Tibial artery (tissue), 4 donors: ENCODE results near the gene UBAP1L.
A peak's percentile ranks its signal among the peaks of the same experiment; 100 is the strongest.
"Not testable (repeated sequence)": the region's sequence is repeated elsewhere in the genome, so short reads cannot be mapped to it uniquely, and the experiment has no call there.

Experiments used
- DNase-seq, 2 donors: peaks; one replicate each; pipeline ENCODE4 v3.0.0-alpha.2; 2019
- H3K27ac ChIP-seq, 2 donors: fragments of 200-600 bp; sonication (generic) in 1 of 2; 1 replicate in 1 of 2; 2 replicates in 1 of 2; pipeline ENCODE4 v1.5.1; 2018 to 2019; ENCODE audit warnings: mild to moderate bottlenecking in 1 of 2
- H3K27me3 ChIP-seq, 2 donors: fragments of 200-600 bp; sonication (generic) in 1 of 2; one replicate each; pipeline versions ENCODE4 v1.5.1 to v1.6.0; 2016 to 2019
- H3K36me3 ChIP-seq, 3 donors: fragments of 200-600 bp; sonication (generic) in 2 of 3; one replicate each; pipeline ENCODE4 v1.5.1; 2016 to 2019; ENCODE audit warnings: mild to moderate bottlenecking in 2 of 3
- H3K4me1 ChIP-seq, 4 donors: fragments of 200-600 bp; sonication (generic) in 2 of 4; 1 replicate in 3 of 4; 2 replicates in 1 of 4; pipeline ENCODE4 v1.5.1; 2016 to 2019
- H3K4me3 ChIP-seq, 2 donors: fragments of 200-600 bp; sonication (generic) in 1 of 2; 1 replicate in 1 of 2; 2 replicates in 1 of 2; pipeline ENCODE4 v1.5.1; 2018 to 2019; ENCODE audit warnings: mild to moderate bottlenecking in 2 of 2
- H3K9me3 ChIP-seq, 3 donors: fragments of 200-600 bp; sonication (generic) in 1 of 3; one replicate each; pipeline ENCODE4 v1.5.1; 2016 to 2019
- intact Hi-C: fragments of 100-400 bp; cut with DNase I; formaldehyde crosslinking; loops from one replicate; pipeline ENCODE4 v1.15.0; 2023; ENCODE audit warnings: low total_unique reads
- TF ChIP-seq, protein P1 (sequence below), 2 experiments: fragments of 200-600 bp in 1 of 2; fragments of 450-650 bp in 1 of 2; IDR thresholded peaks; one replicate each; pipeline ENCODE4 v1.5.1; 2017 to 2019; ENCODE audit warnings: antibody characterized with exemption in 2 of 2, mild to moderate bottlenecking in 1 of 2, moderate library complexity in 1 of 2

The UBAP1L gene

DNA sequence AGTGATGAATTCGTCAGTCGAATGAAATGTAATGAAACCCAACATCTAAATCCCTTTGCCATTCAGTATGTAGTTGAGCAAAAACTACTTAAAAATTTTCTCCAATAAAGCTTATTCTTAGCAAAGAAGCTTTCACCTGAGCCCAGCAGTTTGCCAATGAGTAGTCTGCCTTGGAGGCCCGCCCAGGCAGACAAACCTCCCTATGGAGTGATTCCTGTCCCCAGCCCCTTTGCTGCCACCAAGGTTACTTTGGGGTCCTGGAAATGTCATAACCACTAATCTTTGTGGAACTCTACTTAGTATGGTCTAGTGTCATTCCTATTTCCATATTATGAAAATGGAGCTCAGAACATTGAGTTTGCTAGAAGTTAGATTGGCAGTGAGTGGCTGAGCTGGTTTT lies 12.1 kb downstream of the UBAP1L start:
- H3K4me1 ChIP-seq: peaks cover 0 to 18% (median 8%) of the 10 kb centered on the region in 4 donors
- no peak overlapping the region for H3K27ac ChIP-seq
- H3K27me3 ChIP-seq: no peaks in the 10 kb centered on the region
- intact Hi-C loops: loop anchor here (2.0 kb wide), 1 partner anchor 70 kb away; no protein-coding TSS in a partner anchor
- no peak for DNase-seq
- peaks cover 33 to 63% (median 52%) of the 10 kb centered on the region in 3 donors for H3K36me3 ChIP-seq
- H3K9me3 ChIP-seq: no peaks in the 10 kb centered on the region
- no peak overlapping the region for H3K4me3 ChIP-seq
- TF ChIP-seq, protein P1, sequence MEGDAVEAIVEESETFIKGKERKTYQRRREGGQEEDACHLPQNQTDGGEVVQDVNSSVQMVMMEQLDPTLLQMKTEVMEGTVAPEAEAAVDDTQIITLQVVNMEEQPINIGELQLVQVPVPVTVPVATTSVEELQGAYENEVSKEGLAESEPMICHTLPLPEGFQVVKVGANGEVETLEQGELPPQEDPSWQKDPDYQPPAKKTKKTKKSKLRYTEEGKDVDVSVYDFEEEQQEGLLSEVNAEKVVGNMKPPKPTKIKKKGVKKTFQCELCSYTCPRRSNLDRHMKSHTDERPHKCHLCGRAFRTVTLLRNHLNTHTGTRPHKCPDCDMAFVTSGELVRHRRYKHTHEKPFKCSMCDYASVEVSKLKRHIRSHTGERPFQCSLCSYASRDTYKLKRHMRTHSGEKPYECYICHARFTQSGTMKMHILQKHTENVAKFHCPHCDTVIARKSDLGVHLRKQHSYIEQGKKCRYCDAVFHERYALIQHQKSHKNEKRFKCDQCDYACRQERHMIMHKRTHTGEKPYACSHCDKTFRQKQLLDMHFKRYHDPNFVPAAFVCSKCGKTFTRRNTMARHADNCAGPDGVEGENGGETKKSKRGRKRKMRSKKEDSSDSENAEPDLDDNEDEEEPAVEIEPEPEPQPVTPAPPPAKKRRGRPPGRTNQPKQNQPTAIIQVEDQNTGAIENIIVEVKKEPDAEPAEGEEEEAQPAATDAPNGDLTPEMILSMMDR (IDR thresholded peaks at IDR 0.05): no peak

DNA sequence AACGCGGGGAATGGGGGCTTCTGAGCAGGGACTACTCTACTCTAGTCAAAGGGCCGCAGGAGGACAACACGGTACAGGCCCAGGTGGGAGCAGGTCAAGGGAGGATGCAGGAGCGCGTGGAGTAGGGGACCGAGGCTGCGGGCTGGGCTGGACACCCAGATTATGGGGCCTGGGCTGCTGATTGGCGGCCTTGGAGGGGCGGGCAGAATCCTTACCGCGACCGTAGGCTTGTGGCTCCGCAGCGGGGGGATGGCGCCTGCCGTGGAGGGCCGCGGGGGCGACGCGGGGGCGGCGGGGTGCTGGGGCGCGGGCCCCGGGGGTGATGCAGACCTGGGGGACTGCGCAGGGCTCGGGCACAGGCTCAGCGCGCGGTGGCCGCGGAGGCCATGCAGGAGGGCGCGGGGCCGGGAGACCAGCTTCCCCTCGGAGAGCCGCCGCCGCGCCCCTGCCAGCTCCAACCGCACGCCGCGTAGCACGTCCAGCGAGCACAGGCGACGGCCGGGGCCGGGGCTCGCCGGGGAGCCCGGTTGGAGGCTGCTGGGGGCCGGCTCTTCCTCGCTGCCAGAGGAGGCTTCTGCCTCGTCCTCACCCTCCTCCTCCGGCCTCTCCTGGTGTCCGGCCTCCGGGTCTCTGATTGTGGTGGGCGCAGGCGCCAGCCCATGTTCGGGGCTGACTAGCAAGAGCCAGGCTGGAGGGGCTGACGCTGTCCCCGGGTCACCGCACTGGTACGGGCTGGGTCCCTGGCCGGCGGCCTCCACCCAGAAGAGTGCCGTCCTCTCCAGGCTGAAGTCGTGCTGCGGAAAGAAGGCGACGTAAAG lies 12.9 kb downstream of the UBAP1L start:
- no peaks in the 10 kb centered on the region for H3K27me3 ChIP-seq
- TF ChIP-seq, protein P1 (IDR thresholded peaks at IDR 0.05): no peak
- H3K4me3 ChIP-seq: no peak overlapping the region
- H3K9me3 ChIP-seq: no peaks in the 10 kb centered on the region
- peak overlapping the region; percentile 29 to 53 for H3K27ac ChIP-seq
- peak in 1 of 2 donors; percentile 65 for DNase-seq
- peaks cover 33 to 71% (median 60%) of the 10 kb centered on the region in 3 donors for H3K36me3 ChIP-seq
- intact Hi-C loops: loop anchor here (2.0 kb wide), 1 partner anchor 69 kb away; no protein-coding TSS in a partner anchor
- peaks cover 0 to 19% (median 8%) of the 10 kb centered on the region in 4 donors for H3K4me1 ChIP-seq

DNA sequence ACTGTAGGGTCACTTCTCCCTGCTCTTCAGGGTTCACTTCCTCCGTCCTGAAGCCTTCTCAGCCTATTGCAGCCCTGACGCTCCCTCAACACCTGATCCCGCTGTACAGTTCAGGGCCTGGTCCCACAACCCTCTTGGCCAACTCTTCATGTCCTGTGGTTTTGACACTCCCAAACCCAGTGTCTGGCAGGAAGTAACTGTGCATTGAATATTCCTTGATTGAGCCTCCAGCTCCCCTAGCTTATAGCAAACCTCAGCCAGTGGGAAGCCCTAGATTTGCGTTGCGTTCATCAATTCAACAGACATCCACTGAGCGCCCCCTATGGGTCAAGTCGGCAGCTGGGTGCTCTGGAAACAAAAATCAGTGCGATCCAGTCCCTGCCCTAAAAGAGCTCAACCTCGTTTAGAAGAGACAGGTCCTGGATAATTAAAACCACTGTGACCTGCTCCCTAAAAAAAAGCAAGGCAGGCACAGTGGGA lies 13.5 kb downstream of the UBAP1L start:
- Histone ChIP-seq H3K4me1 (peaks cover 0 to 23% (median 9%) of the 10 kb centered on the region in 4 donors), H3K4me3 (no peak overlapping the region), H3K9me3 (no peaks in the 10 kb centered on the region), H3K27me3 (no peaks in the 10 kb centered on the region), H3K36me3 (peaks cover 33 to 75% (median 60%) of the 10 kb centered on the region in 3 donors), H3K27ac (peak overlapping the region; percentile 29 to 53)
- intact Hi-C loops: no loop called here
- peak; percentile 76 to 81 for DNase-seq
- TF ChIP-seq, protein P1 (IDR thresholded peaks at IDR 0.05): peak; percentile 78 to 87

DNA sequence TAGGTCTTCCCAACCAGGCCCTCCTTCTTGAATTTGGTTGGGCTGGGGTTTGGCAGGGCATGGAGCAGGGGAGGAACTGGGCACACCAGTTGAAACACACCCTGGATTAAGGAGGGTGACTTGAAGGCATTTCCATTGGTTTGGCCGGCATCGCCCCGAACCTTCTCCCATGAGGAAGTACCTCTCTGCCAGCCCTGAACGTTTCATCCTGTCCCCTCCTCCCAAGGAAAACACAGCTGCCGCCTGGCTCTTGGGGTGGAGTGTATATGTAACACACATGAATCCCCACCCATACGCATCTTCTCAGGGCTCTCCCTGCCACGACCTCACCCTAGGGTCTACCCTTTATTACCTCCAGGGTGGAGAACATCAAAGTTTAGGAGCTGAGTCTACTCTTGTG lies 14.6 kb downstream of the UBAP1L start:
- TF ChIP-seq, protein P1 (IDR thresholded peaks at IDR 0.05): no peak
- peak in 1 of 2 donors; percentile 65 for DNase-seq
- peaks cover 25 to 66% (median 55%) of the 10 kb centered on the region in 3 donors for H3K36me3 ChIP-seq
- peaks cover 0 to 32% (median 17%) of the 10 kb centered on the region in 4 donors for H3K4me1 ChIP-seq
- no peak overlapping the region for H3K4me3 ChIP-seq
- no peaks in the 10 kb centered on the region for H3K27me3 ChIP-seq
- intact Hi-C loops: no loop called here
- H3K27ac ChIP-seq: peak overlapping the region in 1 of 2 donors; percentile 53
- no peaks in the 10 kb centered on the region for H3K9me3 ChIP-seq

DNA sequence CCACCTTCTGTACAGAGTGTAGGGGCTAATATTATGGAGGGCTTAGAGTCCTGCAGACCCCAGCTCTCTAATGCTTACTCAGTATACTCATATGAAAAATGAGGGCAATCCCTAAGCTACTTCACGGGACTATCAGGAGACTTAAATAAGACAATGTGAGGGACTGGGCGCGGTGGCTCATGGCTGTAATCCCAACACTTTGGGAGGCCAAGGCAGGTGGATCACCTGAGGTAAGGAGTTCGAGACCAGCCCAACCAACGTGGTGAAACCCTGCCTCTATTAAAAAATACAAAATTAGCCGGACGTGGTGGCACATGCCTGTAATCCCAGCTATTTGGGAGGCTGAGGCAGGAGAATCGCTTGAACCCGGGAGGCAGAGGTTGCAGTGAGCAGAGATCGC lies 15.2 kb downstream of the UBAP1L start:
- H3K4me1 ChIP-seq: peaks cover 2 to 39% (median 24%) of the 10 kb centered on the region in 4 donors
- H3K4me3 ChIP-seq, H3K27me3 ChIP-seq, intact Hi-C loops, H3K9me3 ChIP-seq: not testable (repeated sequence)
- H3K36me3 ChIP-seq: peaks cover 18 to 59% (median 48%) of the 10 kb centered on the region in 3 donors
- DNase-seq: peak in 1 of 2 donors; percentile 19
- H3K27ac ChIP-seq: peak overlapping the region in 1 of 2 donors; percentile 53

DNA sequence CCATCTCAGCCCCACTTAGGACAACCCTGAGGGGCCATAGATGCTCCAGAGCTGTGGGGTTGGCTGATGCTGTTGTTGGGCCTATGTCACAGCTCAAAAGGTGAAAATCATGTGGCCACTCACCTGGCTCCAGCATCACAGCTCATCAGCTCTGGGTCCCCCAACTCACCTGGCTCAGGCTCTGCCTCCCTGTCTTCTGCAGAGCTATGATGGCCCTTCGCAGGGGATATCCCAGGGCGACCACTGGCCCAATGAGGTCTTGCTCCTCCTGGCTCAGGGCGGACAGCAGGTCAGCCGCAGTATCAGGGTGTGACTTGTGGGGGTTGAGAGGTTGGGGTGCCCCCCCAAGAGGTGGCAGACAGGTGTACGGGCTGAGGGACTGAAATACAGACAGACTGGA lies 15.7 kb downstream of the UBAP1L start:
- intact Hi-C loops: no loop called here
- TF ChIP-seq, protein P1 (IDR thresholded peaks at IDR 0.05): no peak

More for the DNA sequence above, 15.7 kb downstream of the UBAP1L start:
- no peaks in the 10 kb centered on the region for H3K27me3 ChIP-seq
- peak in 1 of 2 donors; percentile 39 for DNase-seq
- peaks cover 18 to 55% (median 44%) of the 10 kb centered on the region in 3 donors for H3K36me3 ChIP-seq
- H3K4me3 ChIP-seq: no peak overlapping the region
- peak overlapping the region in 1 of 2 donors; percentile 19 for H3K27ac ChIP-seq
- peaks cover 7 to 43% (median 28%) of the 10 kb centered on the region in 4 donors for H3K4me1 ChIP-seq
- no peaks in the 10 kb centered on the region for H3K9me3 ChIP-seq
